ENCODE measurements around the gene DPP7. TPM values are rescaled to one million over a fixed set of nuclear protein-coding genes. Genes with fewer than 3 reads are reported as not detected.
"Not testable (repeated sequence)": the region's sequence is repeated elsewhere in the genome, so short reads cannot be mapped to it uniquely, and the experiment has no call there.

DPP7 gene
- total RNA-seq, 2 experiments from 2014 or later = 253 to 257 TPM

GRCh38 chr9:137064880-137065164, 49.7 kb downstream of the DPP7 start:
- no peak for DNase-seq
- Mint-ChIP-seq H3K27ac (no peak overlapping the region), H3K36me3 (ENCODE audit: low read depth) (peaks cover 10% of the 10 kb centered on the region), H3K27me3 (no peaks in the 10 kb centered on the region), H3K4me3 (no peak overlapping the region), H3K4me1 (peaks cover 21% of the 10 kb centered on the region), H3K9me3 (no peaks in the 10 kb centered on the region)
- CTCF ChIA-PET = interaction anchor here (1.2 to 8.8 kb wide), 7 partner anchors 9 to 36 kb away, joined by 3 to 105 read pairs (median 7); partner anchors contain the start of genes ABCA2, FUT7, MAN1B1 and UAP1L1
- POLR2A ChIA-PET = interaction anchor here (1.2 kb wide), 2 partner anchors 20 to 30 kb away, joined by 3 to 5 read pairs; no protein-coding TSS in a partner anchor

- Mint-ChIP-seq H3K27me3 (no peaks in the 10 kb centered on the region), H3K4me3 (no peak overlapping the region), H3K36me3 (ENCODE audit: low read depth) (peaks cover 10% of the 10 kb centered on the region), H3K9me3 (no peaks in the 10 kb centered on the region), H3K4me1 (peaks cover 19% of the 10 kb centered on the region), H3K27ac (no peak overlapping the region)
- POLR2A ChIA-PET = interaction anchor here (0.8 to 1.2 kb wide), 3 partner anchors 21 to 31 kb away, joined by 3 to 5 read pairs (median 3); no protein-coding TSS in a partner anchor
- peak; percentile 63 for DNase-seq
- CTCF ChIA-PET = interaction anchor here (0.7 to 8.8 kb wide), 15 partner anchors 9 to 274 kb away, joined by 3 to 105 read pairs (median 4); partner anchors contain the start of genes ABCA2, FUT7, MAN1B1 and TMEM141
These were observed 50.3 kb downstream of the DPP7 start for GRCh38 chr9:137064027-137064879.

- CTCF ChIA-PET = interaction anchor here (0.7 to 8.8 kb wide), 15 partner anchors 8 to 273 kb away, joined by 3 to 105 read pairs (median 4); partner anchors contain the start of genes ABCA2, FUT7, MAN1B1 and TMEM141
- H3K27me3 Mint-ChIP-seq = no peaks in the 10 kb centered on the region
- no peak overlapping the region for H3K4me3 Mint-ChIP-seq
- POLR2A ChIA-PET = interaction anchor here (0.8 to 1.2 kb wide), 4 partner anchors 22 to 37 kb away, joined by 3 to 5 read pairs (median 3); no protein-coding TSS in a partner anchor
- H3K27ac Mint-ChIP-seq = no peak overlapping the region
- no peak for DNase-seq
- peaks cover 10% of the 10 kb centered on the region for H3K36me3 Mint-ChIP-seq (ENCODE audit: low read depth)
- peaks cover 12% of the 10 kb centered on the region for H3K4me1 Mint-ChIP-seq
- H3K9me3 Mint-ChIP-seq = no peaks in the 10 kb centered on the region
These were observed 51.1 kb downstream of the DPP7 start for GRCh38 chr9:137063311-137064026.

GRCh38 chr9:137062798-137063197, 51.7 kb downstream of the DPP7 start:
- H3K36me3 Mint-ChIP-seq (ENCODE audit: low read depth); CTCF ChIA-PET; H3K27ac Mint-ChIP-seq; H3K9me3 Mint-ChIP-seq; H3K27me3 Mint-ChIP-seq; DNase-seq; H3K4me1 Mint-ChIP-seq; H3K4me3 Mint-ChIP-seq: not testable (repeated sequence)
- POLR2A ChIA-PET = interaction anchor here (1.0 kb wide), 1 partner anchor 36 kb away, joined by 3 read pairs; no protein-coding TSS in a partner anchor

GRCh38 chr9:137062384-137062783, 52.1 kb downstream of the DPP7 start:
- peaks cover 5% of the 10 kb centered on the region for H3K36me3 Mint-ChIP-seq (ENCODE audit: low read depth)
- no peaks in the 10 kb centered on the region for H3K27me3 Mint-ChIP-seq
- H3K9me3 Mint-ChIP-seq = no peaks in the 10 kb centered on the region
- peaks cover 3% of the 10 kb centered on the region for H3K4me1 Mint-ChIP-seq
- H3K27ac Mint-ChIP-seq = no peak overlapping the region
- no peak for DNase-seq
- ChIA-PET CTCF (no interaction called here), POLR2A (no interaction called here)
- no peak overlapping the region for H3K4me3 Mint-ChIP-seq

Other genes starting within 250 kb of the DPP7 start
- gene EDF1, start 248.4 kb downstream of the DPP7 start, total RNA-seq = 100 to 1,000 TPM; 301 to 316 TPM
- gene TRAF2, start 228.2 kb downstream of the DPP7 start, total RNA-seq = 10 to 100 TPM; 43.6 to 45.7 TPM
- gene FBXW5, start 170.0 kb downstream of the DPP7 start, total RNA-seq = 100 to 1,000 TPM; 118 to 119 TPM
- gene C8G, start 169.5 kb downstream of the DPP7 start, total RNA-seq = 1 to 10 TPM; 1.5 to 3.2 TPM
- gene LCN12, start 162.5 kb downstream of the DPP7 start, total RNA-seq = 1 to 10 TPM; 2.5 to 2.9 TPM
- gene PTGDS, start 137.2 kb downstream of the DPP7 start, total RNA-seq = 10 to 100 TPM; 44.2 to 45.4 TPM
- 1 to 10 TPM in 1 of 2 experiments, under 1 TPM in 1; 0.98 to 1.0 TPM for gene LCNL1, start 131.7 kb downstream of the DPP7 start, total RNA-seq
- gene PAXX, start 122.3 kb downstream of the DPP7 start, total RNA-seq = 10 to 100 TPM; 64.4 to 68.5 TPM
- 1 to 10 TPM; 3.7 to 4.9 TPM for gene CLIC3, start 118.2 kb downstream of the DPP7 start, total RNA-seq
- 10 to 100 TPM; 55.5 to 65.9 TPM for gene ABCA2, start 86.5 kb downstream of the DPP7 start, total RNA-seq
- gene FUT7, start 82.6 kb downstream of the DPP7 start, total RNA-seq = 10 to 100 TPM in 1 of 2 experiments, 1 to 10 TPM in 1; 9.9 to 10.4 TPM
- 10 to 100 TPM; 82.8 to 89.2 TPM for gene NPDC1, start 68.6 kb downstream of the DPP7 start, total RNA-seq
- under 1 TPM; 0.15 to 0.40 TPM for gene ENTPD2, start 60.7 kb downstream of the DPP7 start, total RNA-seq
- gene SAPCD2, start 44.2 kb downstream of the DPP7 start, total RNA-seq = 10 to 100 TPM; 26.8 to 27.0 TPM
- gene UAP1L1, start 37.2 kb downstream of the DPP7 start, total RNA-seq = 10 to 100 TPM; 20.2 to 21.9 TPM
- gene MAN1B1, start 27.7 kb downstream of the DPP7 start, total RNA-seq = 10 to 100 TPM; 51.4 to 51.9 TPM
- gene GRIN1, start 24.4 kb upstream of the DPP7 start, total RNA-seq = under 1 TPM; 0.40 to 0.43 TPM
- not detected for gene LRRC26, start 55.3 kb upstream of the DPP7 start, total RNA-seq
- gene TMEM210, start 57.3 kb upstream of the DPP7 start, total RNA-seq = not detected
- 10 to 100 TPM; 53.3 to 57.8 TPM for gene ANAPC2, start 73.8 kb upstream of the DPP7 start, total RNA-seq
- gene SSNA1, start 73.9 kb upstream of the DPP7 start, total RNA-seq = 10 to 100 TPM; 70.0 to 76.3 TPM
- gene TPRN, start 86.0 kb upstream of the DPP7 start, total RNA-seq = 1 to 10 TPM; 8.5 to 9.4 TPM
- 10 to 100 TPM; 28.9 to 29.2 TPM for gene TMEM203, start 90.9 kb upstream of the DPP7 start, total RNA-seq
- gene NDOR1, start 91.0 kb upstream of the DPP7 start, total RNA-seq = 10 to 100 TPM; 27.7 to 30.0 TPM
- 1 to 10 TPM; 2.2 to 2.5 TPM for gene RNF208, start 107.5 kb upstream of the DPP7 start, total RNA-seq
- gene CYSRT1, start 110.4 kb upstream of the DPP7 start, total RNA-seq = under 1 TPM; 0.86 to 0.93 TPM
- under 1 TPM in 1 of 2 experiments, not detected in 1; 0.20 TPM for gene RNF224, start 112.8 kb upstream of the DPP7 start, total RNA-seq
- gene SLC34A3, start 116.2 kb upstream of the DPP7 start, total RNA-seq = not detected
- 100 to 1,000 TPM; 314 to 319 TPM for gene TUBB4B, start 126.6 kb upstream of the DPP7 start, total RNA-seq
- not detected for gene STPG3, start 136.6 kb upstream of the DPP7 start, total RNA-seq
- gene NELFB, start 140.6 kb upstream of the DPP7 start, total RNA-seq = 10 to 100 TPM; 58.8 to 59.6 TPM
- gene TOR4A, start 163.0 kb upstream of the DPP7 start, total RNA-seq = 10 to 100 TPM; 22.4 to 23.2 TPM
- gene NRARP, start 187.5 kb upstream of the DPP7 start, total RNA-seq = under 1 TPM; 0.71 to 0.75 TPM